ENCODE measurements around the gene RNF43.

- TF ChIP-seq POLR2A (IDR thresholded peaks at IDR 0.05) = no peak
- TF ChIP-seq, protein P1, sequence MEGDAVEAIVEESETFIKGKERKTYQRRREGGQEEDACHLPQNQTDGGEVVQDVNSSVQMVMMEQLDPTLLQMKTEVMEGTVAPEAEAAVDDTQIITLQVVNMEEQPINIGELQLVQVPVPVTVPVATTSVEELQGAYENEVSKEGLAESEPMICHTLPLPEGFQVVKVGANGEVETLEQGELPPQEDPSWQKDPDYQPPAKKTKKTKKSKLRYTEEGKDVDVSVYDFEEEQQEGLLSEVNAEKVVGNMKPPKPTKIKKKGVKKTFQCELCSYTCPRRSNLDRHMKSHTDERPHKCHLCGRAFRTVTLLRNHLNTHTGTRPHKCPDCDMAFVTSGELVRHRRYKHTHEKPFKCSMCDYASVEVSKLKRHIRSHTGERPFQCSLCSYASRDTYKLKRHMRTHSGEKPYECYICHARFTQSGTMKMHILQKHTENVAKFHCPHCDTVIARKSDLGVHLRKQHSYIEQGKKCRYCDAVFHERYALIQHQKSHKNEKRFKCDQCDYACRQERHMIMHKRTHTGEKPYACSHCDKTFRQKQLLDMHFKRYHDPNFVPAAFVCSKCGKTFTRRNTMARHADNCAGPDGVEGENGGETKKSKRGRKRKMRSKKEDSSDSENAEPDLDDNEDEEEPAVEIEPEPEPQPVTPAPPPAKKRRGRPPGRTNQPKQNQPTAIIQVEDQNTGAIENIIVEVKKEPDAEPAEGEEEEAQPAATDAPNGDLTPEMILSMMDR (IDR thresholded peaks at IDR 0.05) = no peak
These were observed 38.4 kb downstream of the RNF43 start for GRCh38 chr17:58378733-58379510.
